ENCODE data around the gene MEGF11.

- TF ChIP-seq, protein P1, sequence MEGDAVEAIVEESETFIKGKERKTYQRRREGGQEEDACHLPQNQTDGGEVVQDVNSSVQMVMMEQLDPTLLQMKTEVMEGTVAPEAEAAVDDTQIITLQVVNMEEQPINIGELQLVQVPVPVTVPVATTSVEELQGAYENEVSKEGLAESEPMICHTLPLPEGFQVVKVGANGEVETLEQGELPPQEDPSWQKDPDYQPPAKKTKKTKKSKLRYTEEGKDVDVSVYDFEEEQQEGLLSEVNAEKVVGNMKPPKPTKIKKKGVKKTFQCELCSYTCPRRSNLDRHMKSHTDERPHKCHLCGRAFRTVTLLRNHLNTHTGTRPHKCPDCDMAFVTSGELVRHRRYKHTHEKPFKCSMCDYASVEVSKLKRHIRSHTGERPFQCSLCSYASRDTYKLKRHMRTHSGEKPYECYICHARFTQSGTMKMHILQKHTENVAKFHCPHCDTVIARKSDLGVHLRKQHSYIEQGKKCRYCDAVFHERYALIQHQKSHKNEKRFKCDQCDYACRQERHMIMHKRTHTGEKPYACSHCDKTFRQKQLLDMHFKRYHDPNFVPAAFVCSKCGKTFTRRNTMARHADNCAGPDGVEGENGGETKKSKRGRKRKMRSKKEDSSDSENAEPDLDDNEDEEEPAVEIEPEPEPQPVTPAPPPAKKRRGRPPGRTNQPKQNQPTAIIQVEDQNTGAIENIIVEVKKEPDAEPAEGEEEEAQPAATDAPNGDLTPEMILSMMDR (IDR thresholded peaks at IDR 0.05) = no peak
- no peak for TF ChIP-seq POLR2A (IDR thresholded peaks at IDR 0.05)
Measured at GRCh38 chr15:65956307-65956706, 297.2 kb downstream of the MEGF11 start.
